Measurements from ENCODE around the gene ORAI1.

DNA sequence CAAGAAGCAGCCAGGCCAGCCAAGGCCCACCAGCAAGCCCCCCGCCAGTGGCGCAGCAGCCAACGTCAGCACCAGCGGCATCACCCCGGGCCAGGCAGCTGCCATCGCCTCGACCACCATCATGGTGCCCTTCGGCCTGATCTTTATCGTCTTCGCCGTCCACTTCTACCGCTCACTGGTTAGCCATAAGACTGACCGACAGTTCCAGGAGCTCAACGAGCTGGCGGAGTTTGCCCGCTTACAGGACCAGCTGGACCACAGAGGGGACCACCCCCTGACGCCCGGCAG lies 15.0 kb downstream of the ORAI1 start:
- TF ChIP-seq EZH2phosphoT487 (IDR thresholded peaks at IDR 0.05; ENCODE audit: insufficient read depth, low read depth) (no peak), EZH2 (IDR thresholded peaks at IDR 0.05; ENCODE audit: insufficient read depth, poor library complexity, severe bottlenecking) (no peak)
